Measurements from ENCODE around the gene ATF2.
"Not testable (repeated sequence)": the region's sequence is repeated elsewhere in the genome, so short reads cannot be mapped to it uniquely, and the experiment has no call there.

GRCh38 chr2:175108091-175108490, 59.9 kb downstream of the ATF2 start:
- TF ChIP-seq CTCF (IDR thresholded peaks at IDR 0.05; ENCODE audit: insufficient read depth, low read length, poor library complexity, severe bottlenecking); EZH2phosphoT487 (conservative IDR thresholded peaks at IDR 0.05; ENCODE audit: low read length): not testable (repeated sequence)

Data from SU-DHL-6 (cell line).